NCI-H1694 treated with DMSO at 0.1 percent for 48 hours (cell line): ENCODE results near the gene HMGCS1.
"Not testable (repeated sequence)": the region's sequence is repeated elsewhere in the genome, so short reads cannot be mapped to it uniquely, and the experiment has no call there.

Experiments
- DNase-seq: peaks from one replicate; lab custom pipeline; 2025; lab: John Stamatoyannopoulos, UW

Gene HMGCS1

GRCh38 chr5:43312076-43312661, 1.0 kb downstream of the HMGCS1 start:
- no peak for DNase-seq

- no peak for DNase-seq
Observed at GRCh38 chr5:43309637-43310036, 3.6 kb downstream of the HMGCS1 start.

- DNase-seq, result no peak
Observed at GRCh38 chr5:43309122-43309521, 4.1 kb downstream of the HMGCS1 start.

GRCh38 chr5:43306954-43307353, 6.3 kb downstream of the HMGCS1 start:
- DNase-seq, result not testable (repeated sequence)

- peak; percentile 60 for DNase-seq
Observed at GRCh38 chr5:43305948-43306565, 7.2 kb downstream of the HMGCS1 start.

GRCh38 chr5:43304525-43304924, 8.7 kb downstream of the HMGCS1 start:
- DNase-seq, result no peak

GRCh38 chr5:43303242-43303641, 10.0 kb downstream of the HMGCS1 start:
- DNase-seq, result no peak

GRCh38 chr5:43302481-43302880, 10.7 kb downstream of the HMGCS1 start:
- no peak for DNase-seq

- no peak for DNase-seq
Observed at GRCh38 chr5:43301653-43302091, 11.5 kb downstream of the HMGCS1 start.

- DNase-seq, result no peak
Observed at GRCh38 chr5:43300112-43300511, 13.1 kb downstream of the HMGCS1 start.

- no peak for DNase-seq
Observed at GRCh38 chr5:43298443-43298842, 14.8 kb downstream of the HMGCS1 start.

GRCh38 chr5:43296835-43297234, 16.4 kb downstream of the HMGCS1 start:
- DNase-seq, result no peak

GRCh38 chr5:43295202-43295601, 18.0 kb downstream of the HMGCS1 start:
- DNase-seq, result no peak

- no peak for DNase-seq
Observed at GRCh38 chr5:43294226-43294625, 19.0 kb downstream of the HMGCS1 start.

- DNase-seq, result no peak
Observed at GRCh38 chr5:43290726-43291125, 22.5 kb downstream of the HMGCS1 start.

- no peak for DNase-seq
Observed at GRCh38 chr5:43288269-43288831, 24.9 kb downstream of the HMGCS1 start.

- no peak for DNase-seq
Observed at GRCh38 chr5:43287493-43287892, 25.7 kb downstream of the HMGCS1 start.

- no peak for DNase-seq
Observed at GRCh38 chr5:43286623-43287022, 26.6 kb downstream of the HMGCS1 start.

GRCh38 chr5:43281840-43282658, 31.2 kb downstream of the HMGCS1 start:
- no peak for DNase-seq

GRCh38 chr5:43279548-43280274, 33.5 kb downstream of the HMGCS1 start:
- no peak for DNase-seq

GRCh38 chr5:43275391-43275790, 37.8 kb downstream of the HMGCS1 start:
- no peak for DNase-seq

GRCh38 chr5:43274435-43275114, 38.6 kb downstream of the HMGCS1 start:
- no peak for DNase-seq
